ENCODE measurements around the gene ZRSR2. TPM values are rescaled to one million over a fixed set of nuclear protein-coding genes. Genes with fewer than 3 reads are reported as not detected.
"Not testable (repeated sequence)": the region's sequence is repeated elsewhere in the genome, so short reads cannot be mapped to it uniquely, and the experiment has no call there.

The ZRSR2 gene
- polyA plus RNA-seq, 2 donors: 11.5 to 11.9 TPM

GRCh38 chrX:15751155-15751819, 39.0 kb upstream of the ZRSR2 start:
- Histone ChIP-seq H3K27ac (ENCODE audit: low read depth in 2 of 2, low read length in 1 of 2) (peak overlapping the region in 1 of 2 donors; percentile 14), H3K4me1 (ENCODE audit: control insufficient read depth in 2 of 2, insufficient read depth in 2 of 2, low read length in 1 of 2) (no peaks in the 10 kb centered on the region), H3K27me3 (ENCODE audit: control insufficient read depth in 1 of 2, insufficient read depth in 2 of 2, low read length in 2 of 2) (no peaks in the 10 kb centered on the region), H3K4me3 (ENCODE audit: low read depth in 1 of 2, low read length in 2 of 2) (no peak overlapping the region), H3K36me3 (ENCODE audit: control insufficient read depth in 2 of 2, insufficient read depth in 2 of 2, low read length in 1 of 2) (no peaks in the 10 kb centered on the region), H3K9me3 (ENCODE audit: control insufficient read depth in 2 of 2, insufficient read depth in 1 of 2, low read depth in 1 of 2, low read length in 1 of 2) (no peaks in the 10 kb centered on the region)
- 10 to 46% methylated on average over 4 of the region's 4 CpGs for WGBS, 2 donors

- no peaks in the 10 kb centered on the region for H3K4me1 ChIP-seq (ENCODE audit: control insufficient read depth in 2 of 2, insufficient read depth in 2 of 2, low read length in 1 of 2)
- no peaks in the 10 kb centered on the region for H3K36me3 ChIP-seq (ENCODE audit: control insufficient read depth in 2 of 2, insufficient read depth in 2 of 2, low read length in 1 of 2)
- H3K9me3 ChIP-seq (ENCODE audit: control insufficient read depth in 2 of 2, insufficient read depth in 1 of 2, low read depth in 1 of 2, low read length in 1 of 2): no peaks in the 10 kb centered on the region
- WGBS, 2 donors: 93 to 96% methylated on average over 2 of the region's 2 CpGs
- no peak overlapping the region for H3K27ac ChIP-seq (ENCODE audit: low read depth in 2 of 2, low read length in 1 of 2)
- no peak overlapping the region for H3K4me3 ChIP-seq (ENCODE audit: low read depth in 1 of 2, low read length in 2 of 2)
- no peaks in the 10 kb centered on the region for H3K27me3 ChIP-seq (ENCODE audit: control insufficient read depth in 1 of 2, insufficient read depth in 2 of 2, low read length in 2 of 2)
Observed at GRCh38 chrX:15755091-15755490, 35.2 kb upstream of the ZRSR2 start.

- Histone ChIP-seq H3K4me1 (ENCODE audit: control insufficient read depth in 2 of 2, insufficient read depth in 2 of 2, low read length in 1 of 2) (no peaks in the 10 kb centered on the region), H3K4me3 (ENCODE audit: low read depth in 1 of 2, low read length in 2 of 2) (no peak overlapping the region), H3K27ac (ENCODE audit: low read depth in 2 of 2, low read length in 1 of 2) (no peak overlapping the region), H3K27me3 (ENCODE audit: control insufficient read depth in 1 of 2, insufficient read depth in 2 of 2, low read length in 2 of 2) (no peaks in the 10 kb centered on the region), H3K9me3 (ENCODE audit: control insufficient read depth in 2 of 2, insufficient read depth in 1 of 2, low read depth in 1 of 2, low read length in 1 of 2) (no peaks in the 10 kb centered on the region), H3K36me3 (ENCODE audit: control insufficient read depth in 2 of 2, insufficient read depth in 2 of 2, low read length in 1 of 2) (no peaks in the 10 kb centered on the region)
- 72 to 77% methylated on average over 4 of the region's 4 CpGs for WGBS, 2 donors
Observed at GRCh38 chrX:15758140-15758539, 32.1 kb upstream of the ZRSR2 start.

DNA sequence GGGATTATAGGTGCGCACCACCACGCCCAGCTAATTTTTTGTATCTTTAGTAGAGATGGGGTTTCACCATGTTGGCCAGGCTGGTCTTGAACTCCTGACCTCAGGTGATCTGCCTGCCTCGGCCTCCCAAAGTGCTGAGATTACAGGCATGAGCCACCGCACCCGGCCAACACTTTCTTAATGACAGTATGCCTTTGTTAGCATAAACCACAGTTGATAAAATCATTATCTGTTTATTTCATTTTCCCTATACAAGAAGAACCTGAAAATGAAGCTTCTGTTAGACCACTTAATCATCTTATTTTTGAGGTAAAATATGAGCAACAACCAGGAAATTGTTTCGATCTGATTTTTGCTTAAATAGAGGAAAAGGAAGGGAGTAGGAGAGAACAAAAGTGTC, 30.4 kb upstream of the ZRSR2 start:
- H3K4me1 ChIP-seq (ENCODE audit: control insufficient read depth in 2 of 2, insufficient read depth in 2 of 2, low read length in 1 of 2); H3K27ac ChIP-seq (ENCODE audit: low read depth in 2 of 2, low read length in 1 of 2); H3K36me3 ChIP-seq (ENCODE audit: control insufficient read depth in 2 of 2, insufficient read depth in 2 of 2, low read length in 1 of 2); H3K9me3 ChIP-seq (ENCODE audit: control insufficient read depth in 2 of 2, insufficient read depth in 1 of 2, low read depth in 1 of 2, low read length in 1 of 2); H3K27me3 ChIP-seq (ENCODE audit: control insufficient read depth in 1 of 2, insufficient read depth in 2 of 2, low read length in 2 of 2); H3K4me3 ChIP-seq (ENCODE audit: low read depth in 1 of 2, low read length in 2 of 2): not testable (repeated sequence)
- 85 to 88% methylated on average over 6 of the region's 6 CpGs for WGBS, 2 donors

GRCh38 chrX:15761564-15762191, 28.6 kb upstream of the ZRSR2 start:
- no peak overlapping the region for H3K27ac ChIP-seq (ENCODE audit: low read depth in 2 of 2, low read length in 1 of 2)
- H3K4me1 ChIP-seq (ENCODE audit: control insufficient read depth in 2 of 2, insufficient read depth in 2 of 2, low read length in 1 of 2): no peaks in the 10 kb centered on the region
- H3K9me3 ChIP-seq (ENCODE audit: control insufficient read depth in 2 of 2, insufficient read depth in 1 of 2, low read depth in 1 of 2, low read length in 1 of 2): no peaks in the 10 kb centered on the region
- H3K4me3 ChIP-seq (ENCODE audit: low read depth in 1 of 2, low read length in 2 of 2): no peak overlapping the region
- no peaks in the 10 kb centered on the region for H3K27me3 ChIP-seq (ENCODE audit: control insufficient read depth in 1 of 2, insufficient read depth in 2 of 2, low read length in 2 of 2)
- no peaks in the 10 kb centered on the region for H3K36me3 ChIP-seq (ENCODE audit: control insufficient read depth in 2 of 2, insufficient read depth in 2 of 2, low read length in 1 of 2)
- 78 to 82% methylated on average over 8 of the region's 8 CpGs for WGBS, 2 donors

GRCh38 chrX:15769300-15769954, 20.9 kb upstream of the ZRSR2 start:
- no peak overlapping the region for H3K27ac ChIP-seq (ENCODE audit: low read depth in 2 of 2, low read length in 1 of 2)
- no peaks in the 10 kb centered on the region for H3K27me3 ChIP-seq (ENCODE audit: control insufficient read depth in 1 of 2, insufficient read depth in 2 of 2, low read length in 2 of 2)

GRCh38 chrX:15781961-15782699, 8.2 kb upstream of the ZRSR2 start:
- Histone ChIP-seq H3K27ac (ENCODE audit: low read depth in 2 of 2, low read length in 1 of 2) (no peak overlapping the region), H3K36me3 (ENCODE audit: control insufficient read depth in 2 of 2, insufficient read depth in 2 of 2, low read length in 1 of 2) (peaks cover 2 to 4% of the 10 kb centered on the region in 2 donors), H3K4me3 (ENCODE audit: low read depth in 1 of 2, low read length in 2 of 2) (no peak overlapping the region), H3K4me1 (ENCODE audit: control insufficient read depth in 2 of 2, insufficient read depth in 2 of 2, low read length in 1 of 2) (no peaks in the 10 kb centered on the region), H3K27me3 (ENCODE audit: control insufficient read depth in 1 of 2, insufficient read depth in 2 of 2, low read length in 2 of 2) (no peaks in the 10 kb centered on the region), H3K9me3 (ENCODE audit: control insufficient read depth in 2 of 2, insufficient read depth in 1 of 2, low read depth in 1 of 2, low read length in 1 of 2) (no peaks in the 10 kb centered on the region)
- 70 to 75% methylated on average over 13 of the region's 13 CpGs for WGBS, 2 donors

More at GRCh38 chrX:15769300-15769954, 20.9 kb upstream of the ZRSR2 start:
- Histone ChIP-seq H3K36me3 (ENCODE audit: control insufficient read depth in 2 of 2, insufficient read depth in 2 of 2, low read length in 1 of 2) (peaks cover 0 to 3% of the 10 kb centered on the region in 2 donors), H3K9me3 (ENCODE audit: control insufficient read depth in 2 of 2, insufficient read depth in 1 of 2, low read depth in 1 of 2, low read length in 1 of 2) (no peaks in the 10 kb centered on the region), H3K4me1 (ENCODE audit: control insufficient read depth in 2 of 2, insufficient read depth in 2 of 2, low read length in 1 of 2) (no peaks in the 10 kb centered on the region), H3K4me3 (ENCODE audit: low read depth in 1 of 2, low read length in 2 of 2) (no peak overlapping the region)
- 80 to 87% methylated on average over 4 of the region's 4 CpGs for whole genome bisulfite sequencing, 2 donors

- H3K27ac ChIP-seq (ENCODE audit: low read depth in 2 of 2, low read length in 1 of 2): no peak overlapping the region
- WGBS, 2 donors: 91 to 93% methylated on average over 3 of the region's 3 CpGs
- H3K9me3 ChIP-seq (ENCODE audit: control insufficient read depth in 2 of 2, insufficient read depth in 1 of 2, low read depth in 1 of 2, low read length in 1 of 2): no peaks in the 10 kb centered on the region
- no peaks in the 10 kb centered on the region for H3K4me1 ChIP-seq (ENCODE audit: control insufficient read depth in 2 of 2, insufficient read depth in 2 of 2, low read length in 1 of 2)
- H3K4me3 ChIP-seq (ENCODE audit: low read depth in 1 of 2, low read length in 2 of 2): no peak overlapping the region
- H3K36me3 ChIP-seq (ENCODE audit: control insufficient read depth in 2 of 2, insufficient read depth in 2 of 2, low read length in 1 of 2): peaks cover 2 to 4% of the 10 kb centered on the region in 2 donors
- H3K27me3 ChIP-seq (ENCODE audit: control insufficient read depth in 1 of 2, insufficient read depth in 2 of 2, low read length in 2 of 2): no peaks in the 10 kb centered on the region
Observed at GRCh38 chrX:15785176-15785750, 5.0 kb upstream of the ZRSR2 start.

DNA sequence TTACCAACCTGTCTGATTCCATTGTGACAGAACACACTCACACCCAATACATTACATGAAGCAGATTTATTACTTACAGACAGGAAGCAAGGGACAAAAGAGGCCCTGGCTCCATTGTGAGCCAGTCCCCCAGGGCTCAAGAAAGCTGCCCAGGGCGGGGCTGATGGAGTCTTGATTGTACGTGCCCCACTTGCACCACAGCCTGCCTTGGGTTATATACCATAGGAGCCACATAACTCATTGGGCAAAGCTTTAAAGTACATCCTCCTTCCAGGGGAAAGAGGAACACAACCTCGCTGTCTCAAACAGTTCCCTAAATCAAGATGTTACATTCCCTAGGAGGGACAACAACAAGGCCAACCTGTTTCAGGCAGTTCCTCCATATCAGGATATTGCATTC, 3.4 kb upstream of the ZRSR2 start:
- H3K4me1 ChIP-seq (ENCODE audit: control insufficient read depth in 2 of 2, insufficient read depth in 2 of 2, low read length in 1 of 2): no peaks in the 10 kb centered on the region
- peak overlapping the region in 1 of 2 donors; percentile 7 for H3K27ac ChIP-seq (ENCODE audit: low read depth in 2 of 2, low read length in 1 of 2)
- no peak overlapping the region for H3K4me3 ChIP-seq (ENCODE audit: low read depth in 1 of 2, low read length in 2 of 2)
- H3K36me3 ChIP-seq (ENCODE audit: control insufficient read depth in 2 of 2, insufficient read depth in 2 of 2, low read length in 1 of 2): peaks cover 0 to 4% of the 10 kb centered on the region in 2 donors
- no peaks in the 10 kb centered on the region for H3K27me3 ChIP-seq (ENCODE audit: control insufficient read depth in 1 of 2, insufficient read depth in 2 of 2, low read length in 2 of 2)
- H3K9me3 ChIP-seq (ENCODE audit: control insufficient read depth in 2 of 2, insufficient read depth in 1 of 2, low read depth in 1 of 2, low read length in 1 of 2): no peaks in the 10 kb centered on the region
- WGBS, 2 donors: 49 to 77% methylated on average over 3 of the region's 3 CpGs
